ENCODE measurements around the gene TMEM63C.

The TMEM63C gene

GRCh38 chr14:77303417-77304156 is 122.0 kb downstream of the TMEM63C start:
- no peaks in the 10 kb centered on the region for H3K27me3 ChIP-seq (ENCODE audit: control insufficient read depth, insufficient read depth, low read length)
- peak overlapping the region; percentile 29; the same call in 1 of the 2 replicates for H3K27ac ChIP-seq (ENCODE audit: low read depth, low read length)
- H3K9ac ChIP-seq (ENCODE audit: low read length), result peak overlapping the region; percentile 60
- H3K9me3 ChIP-seq (ENCODE audit: control insufficient read depth, insufficient read depth, low read depth, low read length), result no peaks in the 10 kb centered on the region
- no peak overlapping the region for H3K4me3 ChIP-seq (ENCODE audit: low read depth, low read length)
- H3K4me1 ChIP-seq (ENCODE audit: control insufficient read depth, insufficient read depth, low read length), result peaks cover 27% of the 10 kb centered on the region
- H3K36me3 ChIP-seq (ENCODE audit: control insufficient read depth, insufficient read depth, low read length), result peaks cover 12% of the 10 kb centered on the region; the same call in 1 of the 2 replicates

DNA sequence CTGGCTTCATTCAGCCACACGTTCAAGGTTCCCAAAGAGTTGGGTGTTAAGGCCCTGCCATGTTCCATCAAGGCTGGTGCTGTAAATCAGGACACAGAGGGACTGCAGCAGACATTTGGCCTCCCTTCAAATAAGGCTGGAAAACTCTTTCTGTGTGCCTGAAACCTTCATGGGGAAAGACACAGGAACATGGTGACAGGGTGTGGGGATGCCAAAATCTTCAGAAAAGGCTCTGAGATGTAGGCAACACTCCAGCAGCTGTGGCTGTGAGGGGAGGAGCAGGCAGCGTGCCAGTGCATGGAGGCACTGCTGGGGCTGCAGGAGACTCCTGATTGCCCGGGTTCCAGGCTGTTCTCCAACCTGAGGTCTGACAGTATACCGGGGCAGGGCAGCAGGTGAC is 124.1 kb downstream of the TMEM63C start:
- H3K9me3 ChIP-seq (ENCODE audit: control insufficient read depth, insufficient read depth, low read depth, low read length), result no peaks in the 10 kb centered on the region
- no peak overlapping the region for H3K27ac ChIP-seq (ENCODE audit: low read depth, low read length)
- no peaks in the 10 kb centered on the region for H3K27me3 ChIP-seq (ENCODE audit: control insufficient read depth, insufficient read depth, low read length)
- no peak overlapping the region for H3K9ac ChIP-seq (ENCODE audit: low read length)
- no peak overlapping the region for H3K4me3 ChIP-seq (ENCODE audit: low read depth, low read length)
- peaks cover 12% of the 10 kb centered on the region; the same call in 1 of the 2 replicates for H3K36me3 ChIP-seq (ENCODE audit: control insufficient read depth, insufficient read depth, low read length)
- peaks cover 27% of the 10 kb centered on the region for H3K4me1 ChIP-seq (ENCODE audit: control insufficient read depth, insufficient read depth, low read length)

DNA sequence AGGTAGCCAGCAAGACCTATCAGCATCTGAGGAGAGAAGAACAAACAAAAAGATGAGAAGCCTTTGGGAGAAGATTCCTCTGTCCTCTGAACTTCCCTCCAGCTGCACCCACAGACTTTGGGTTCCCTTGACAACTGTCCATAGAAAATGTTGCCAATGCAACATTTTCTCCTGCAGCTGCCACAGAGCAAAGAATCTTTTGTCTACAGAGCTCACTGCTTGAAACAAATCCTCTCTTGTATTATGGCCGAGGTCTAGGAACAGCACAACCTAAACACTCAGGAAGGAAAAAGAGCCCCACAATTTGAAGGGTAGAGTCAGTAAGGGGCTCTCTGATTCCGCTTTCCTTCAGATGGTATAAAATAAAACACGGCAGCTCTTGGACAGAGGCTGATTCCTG is 124.8 kb downstream of the TMEM63C start:
- Histone ChIP-seq H3K27ac (ENCODE audit: low read depth, low read length) (no peak overlapping the region), H3K36me3 (ENCODE audit: control insufficient read depth, insufficient read depth, low read length) (peaks cover 12% of the 10 kb centered on the region; the same call in 1 of the 2 replicates), H3K4me3 (ENCODE audit: low read depth, low read length) (no peak overlapping the region), H3K9me3 (ENCODE audit: control insufficient read depth, insufficient read depth, low read depth, low read length) (no peaks in the 10 kb centered on the region), H3K4me1 (ENCODE audit: control insufficient read depth, insufficient read depth, low read length) (peaks cover 25% of the 10 kb centered on the region), H3K9ac (ENCODE audit: low read length) (no peak overlapping the region), H3K27me3 (ENCODE audit: control insufficient read depth, insufficient read depth, low read length) (no peaks in the 10 kb centered on the region)

DNA sequence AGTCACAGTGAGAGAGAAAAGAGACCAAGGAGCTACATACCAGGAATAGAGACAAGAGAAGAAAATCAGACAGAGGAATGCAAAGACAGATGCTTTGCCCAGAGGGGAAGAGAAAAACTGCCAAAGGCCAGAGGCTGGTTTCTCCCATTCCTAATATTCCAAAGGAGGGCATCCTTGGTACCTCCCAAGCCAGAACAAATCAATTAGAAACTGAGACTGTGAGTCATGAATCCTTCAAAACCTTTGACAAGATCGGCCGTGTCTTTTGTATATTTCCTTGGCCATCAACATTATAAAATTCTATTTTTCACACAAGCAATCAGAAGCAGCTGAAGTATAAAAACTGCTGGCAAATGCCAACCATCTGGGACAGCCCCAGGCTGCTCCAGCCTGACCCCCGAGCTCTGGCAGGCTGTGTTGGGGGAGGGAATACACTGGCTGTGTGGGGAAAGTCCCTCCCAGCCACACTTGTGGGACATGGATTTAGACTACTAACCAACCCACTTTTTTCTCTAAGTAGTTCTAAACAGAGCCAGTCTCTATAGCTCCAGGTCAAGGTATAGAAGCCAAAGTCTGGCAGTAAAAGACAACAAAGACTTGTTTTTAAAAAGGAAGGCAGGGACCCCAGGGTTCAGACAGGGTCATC is 125.4 kb downstream of the TMEM63C start:
- Histone ChIP-seq H3K4me1 (ENCODE audit: control insufficient read depth, insufficient read depth, low read length) (peaks cover 23% of the 10 kb centered on the region), H3K9ac (ENCODE audit: low read length) (no peak overlapping the region), H3K9me3 (ENCODE audit: control insufficient read depth, insufficient read depth, low read depth, low read length) (no peaks in the 10 kb centered on the region), H3K27me3 (ENCODE audit: control insufficient read depth, insufficient read depth, low read length) (no peaks in the 10 kb centered on the region), H3K4me3 (ENCODE audit: low read depth, low read length) (no peak overlapping the region), H3K27ac (ENCODE audit: low read depth, low read length) (no peak overlapping the region), H3K36me3 (ENCODE audit: control insufficient read depth, insufficient read depth, low read length) (peaks cover 12% of the 10 kb centered on the region; the same call in 1 of the 2 replicates)
